ENCODE measurements around the gene BAZ2B.
"Not testable (repeated sequence)": the region's sequence is repeated elsewhere in the genome, so short reads cannot be mapped to it uniquely, and the experiment has no call there.

Gene BAZ2B

DNA sequence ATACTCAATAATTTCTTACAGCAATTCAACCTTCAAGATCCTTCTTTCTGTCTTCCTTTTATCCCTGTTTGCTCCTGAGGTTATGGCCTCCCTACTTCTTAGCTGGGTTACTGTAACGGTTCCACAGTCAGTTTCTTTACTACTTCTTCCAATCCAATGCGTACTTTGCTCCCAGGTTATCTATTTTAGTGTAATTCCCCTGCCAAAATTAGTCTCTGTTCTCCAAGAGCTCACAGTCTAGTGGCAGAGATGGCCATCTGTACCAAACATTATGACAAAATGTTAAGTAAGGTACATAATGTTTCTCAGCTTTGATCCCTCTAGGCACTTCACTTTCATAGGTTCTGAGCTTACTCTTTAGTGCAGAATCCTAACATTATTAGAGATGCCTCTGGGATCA lies 244.8 kb downstream of the BAZ2B start:
- Histone ChIP-seq H3K27ac (no peak overlapping the region), H3K36me3 (replicated peaks) (peaks cover 6% of the 10 kb centered on the region), H3K4me3 (ENCODE audit: low read depth, low read length) (no peak overlapping the region), H3K27me3 (replicated peaks) (no peaks in the 10 kb centered on the region)
- DNase-seq, result no peak
- TF ChIP-seq, protein P1, sequence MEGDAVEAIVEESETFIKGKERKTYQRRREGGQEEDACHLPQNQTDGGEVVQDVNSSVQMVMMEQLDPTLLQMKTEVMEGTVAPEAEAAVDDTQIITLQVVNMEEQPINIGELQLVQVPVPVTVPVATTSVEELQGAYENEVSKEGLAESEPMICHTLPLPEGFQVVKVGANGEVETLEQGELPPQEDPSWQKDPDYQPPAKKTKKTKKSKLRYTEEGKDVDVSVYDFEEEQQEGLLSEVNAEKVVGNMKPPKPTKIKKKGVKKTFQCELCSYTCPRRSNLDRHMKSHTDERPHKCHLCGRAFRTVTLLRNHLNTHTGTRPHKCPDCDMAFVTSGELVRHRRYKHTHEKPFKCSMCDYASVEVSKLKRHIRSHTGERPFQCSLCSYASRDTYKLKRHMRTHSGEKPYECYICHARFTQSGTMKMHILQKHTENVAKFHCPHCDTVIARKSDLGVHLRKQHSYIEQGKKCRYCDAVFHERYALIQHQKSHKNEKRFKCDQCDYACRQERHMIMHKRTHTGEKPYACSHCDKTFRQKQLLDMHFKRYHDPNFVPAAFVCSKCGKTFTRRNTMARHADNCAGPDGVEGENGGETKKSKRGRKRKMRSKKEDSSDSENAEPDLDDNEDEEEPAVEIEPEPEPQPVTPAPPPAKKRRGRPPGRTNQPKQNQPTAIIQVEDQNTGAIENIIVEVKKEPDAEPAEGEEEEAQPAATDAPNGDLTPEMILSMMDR (IDR thresholded peaks at IDR 0.05; ENCODE audit: low read depth, low read length, missing control alignments), result no peak
- in situ Hi-C loops (cut with HindIII; ENCODE audit: low pct_ligation_motif_present, low sequenced_read_pairs), result no loop called here

DNA sequence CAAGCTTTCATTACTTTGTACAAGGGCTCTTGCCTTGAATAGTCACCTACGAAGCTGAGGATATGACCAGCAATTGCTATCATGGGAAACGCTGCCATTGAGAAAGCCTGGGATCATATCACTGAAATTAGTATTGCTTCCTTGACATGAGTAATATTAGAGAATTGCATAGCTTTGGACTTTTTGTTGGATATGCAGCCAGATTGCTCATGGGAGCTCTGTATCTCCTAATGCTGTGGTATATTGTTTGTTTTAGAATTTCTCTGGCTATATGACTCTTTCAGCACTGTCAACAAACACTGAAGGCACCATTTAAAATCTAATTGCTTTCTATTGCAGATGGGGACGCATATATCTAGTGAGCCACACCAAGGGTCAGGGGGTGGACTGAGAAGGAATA lies 249.8 kb downstream of the BAZ2B start:
- DNase-seq, result no peak
- Histone ChIP-seq H3K27ac (no peak overlapping the region), H3K4me3 (ENCODE audit: low read depth, low read length) (no peak overlapping the region), H3K27me3 (replicated peaks) (no peaks in the 10 kb centered on the region), H3K36me3 (replicated peaks) (no peaks in the 10 kb centered on the region)
- in situ Hi-C loops (cut with HindIII; ENCODE audit: low pct_ligation_motif_present, low sequenced_read_pairs), result no loop called here
- TF ChIP-seq, protein P1 (IDR thresholded peaks at IDR 0.05; ENCODE audit: low read depth, low read length, missing control alignments), result no peak

- DNase-seq, result no peak
- H3K4me3 ChIP-seq (ENCODE audit: low read depth, low read length), result no peak overlapping the region
- no peaks in the 10 kb centered on the region for H3K36me3 ChIP-seq (replicated peaks)
- in situ Hi-C loops (cut with HindIII; ENCODE audit: low pct_ligation_motif_present, low sequenced_read_pairs), result no loop called here
- H3K27ac ChIP-seq, result no peak overlapping the region
- no peaks in the 10 kb centered on the region for H3K27me3 ChIP-seq (replicated peaks)
- TF ChIP-seq, protein P1 (IDR thresholded peaks at IDR 0.05; ENCODE audit: low read depth, low read length, missing control alignments), result no peak
These were observed 253.5 kb downstream of the BAZ2B start for GRCh38 chr2:159362816-159363251.

GRCh38 chr2:159362094-159362493 lies 254.3 kb downstream of the BAZ2B start:
- DNase-seq, result no peak
- Histone ChIP-seq H3K4me3 (ENCODE audit: low read depth, low read length) (no peak overlapping the region), H3K27ac (no peak overlapping the region), H3K27me3 (replicated peaks) (no peaks in the 10 kb centered on the region), H3K36me3 (replicated peaks) (no peaks in the 10 kb centered on the region)
- in situ Hi-C loops (cut with HindIII; ENCODE audit: low pct_ligation_motif_present, low sequenced_read_pairs), result no loop called here
- TF ChIP-seq, protein P1 (IDR thresholded peaks at IDR 0.05; ENCODE audit: low read depth, low read length, missing control alignments), result no peak

GRCh38 chr2:159361603-159362002 lies 254.7 kb downstream of the BAZ2B start:
- H3K27me3 ChIP-seq (replicated peaks); H3K4me3 ChIP-seq (ENCODE audit: low read depth, low read length); DNase-seq; H3K36me3 ChIP-seq (replicated peaks); H3K27ac ChIP-seq; in situ Hi-C loops (cut with HindIII; ENCODE audit: low pct_ligation_motif_present, low sequenced_read_pairs): not testable (repeated sequence)

- in situ Hi-C loops (cut with HindIII; ENCODE audit: low pct_ligation_motif_present, low sequenced_read_pairs), result no loop called here
- no peaks in the 10 kb centered on the region for H3K36me3 ChIP-seq (replicated peaks)
- no peaks in the 10 kb centered on the region for H3K27me3 ChIP-seq (replicated peaks)
- no peak overlapping the region for H3K27ac ChIP-seq
- no peak overlapping the region for H3K4me3 ChIP-seq (ENCODE audit: low read depth, low read length)
- no peak for DNase-seq
- TF ChIP-seq, protein P1 (IDR thresholded peaks at IDR 0.05; ENCODE audit: low read depth, low read length, missing control alignments), result no peak
These were observed 260.2 kb downstream of the BAZ2B start for GRCh38 chr2:159356053-159356554.
